HG02852 (cell line): Measurements from ENCODE around the gene MRPL3.

Experiments
- ATAC-seq: cut with Tn5 transposase; IDR thresholded peaks from one replicate; pipeline ENCODE4 v1.9.1; 2021; ENCODE audit warnings: mild to moderate bottlenecking, moderate library complexity; ENCODE audit not compliant: unreplicated experiment

The MRPL3 gene

GRCh38 chr3:131502530-131503319, at the start of gene MRPL3:
Gene MRPL3 (minus strand): TSS chr3:131502971. CDS start chr3:131502821, 150 bp downstream.
- peak; percentile 97 for ATAC-seq

GRCh38 chr3:131551761-131552160, 49.0 kb upstream of the MRPL3 start:
- no peak for ATAC-seq

DNA sequence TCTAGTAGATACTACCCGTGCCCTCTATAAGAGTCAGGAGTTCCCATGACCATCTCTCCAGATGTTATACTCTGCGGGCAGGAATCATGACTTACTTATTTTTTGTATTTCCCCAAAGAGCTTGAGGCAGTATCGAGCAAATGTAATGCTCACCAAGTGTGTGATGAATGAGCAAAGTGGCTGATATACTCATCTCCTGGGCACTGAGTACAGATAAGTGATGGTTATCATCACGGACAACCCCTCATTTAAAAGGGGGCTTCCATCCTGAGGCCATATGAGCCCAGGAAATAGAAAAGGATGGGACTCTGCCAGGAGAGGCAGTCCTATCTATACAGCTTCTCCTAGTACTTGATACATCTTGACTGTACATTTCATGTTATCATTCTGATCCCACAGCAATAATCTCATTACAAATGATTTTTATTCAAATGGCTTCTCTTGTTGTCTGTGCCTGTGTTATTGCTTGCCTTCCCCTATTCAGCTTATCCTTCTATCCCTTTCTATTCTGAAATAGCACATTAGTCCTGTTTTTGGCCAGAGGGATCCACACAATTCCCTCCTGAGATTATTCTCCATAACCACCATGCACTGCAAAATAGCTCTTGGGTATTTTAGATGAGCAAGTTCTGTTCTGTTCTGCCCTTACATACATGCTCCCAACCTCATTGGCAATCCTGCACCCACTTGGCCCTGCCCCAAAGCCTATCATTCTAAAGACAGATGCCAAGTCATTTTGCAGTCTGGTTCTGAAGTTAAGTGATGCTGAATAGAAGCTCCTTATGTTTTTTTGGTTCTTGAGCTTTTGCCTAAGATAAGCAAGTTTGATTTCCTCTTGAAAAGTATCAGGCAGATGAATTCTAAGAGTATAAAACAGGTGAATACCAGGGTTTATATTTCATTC, 48.0 kb upstream of the MRPL3 start:
- ATAC-seq = no peak

DNA sequence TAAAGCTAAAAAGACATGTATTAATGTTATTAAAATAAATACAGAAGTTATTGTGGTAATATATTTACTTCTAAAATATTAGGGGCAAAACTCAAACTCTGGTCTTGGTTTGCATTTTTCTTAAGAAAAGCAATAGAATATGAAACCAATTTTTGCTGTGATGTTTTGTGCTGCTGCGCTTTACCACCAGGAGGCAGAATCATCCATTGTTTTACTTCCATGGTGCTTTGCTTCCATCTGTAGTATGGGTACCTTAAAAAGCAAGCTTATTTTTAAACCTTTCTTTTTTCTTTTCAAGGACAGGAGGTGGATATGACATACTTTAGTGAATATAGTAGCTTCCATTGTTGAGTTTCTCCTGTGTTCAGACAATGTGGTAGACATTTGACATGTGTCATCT, 46.6 kb upstream of the MRPL3 start:
- no peak for ATAC-seq

- no peak for ATAC-seq
These were observed 44.8 kb upstream of the MRPL3 start for GRCh38 chr3:131547585-131547984.

- ATAC-seq = no peak
These were observed 43.7 kb upstream of the MRPL3 start for GRCh38 chr3:131546441-131546840.

- no peak for ATAC-seq
These were observed 41.8 kb upstream of the MRPL3 start for GRCh38 chr3:131544557-131544956.

DNA sequence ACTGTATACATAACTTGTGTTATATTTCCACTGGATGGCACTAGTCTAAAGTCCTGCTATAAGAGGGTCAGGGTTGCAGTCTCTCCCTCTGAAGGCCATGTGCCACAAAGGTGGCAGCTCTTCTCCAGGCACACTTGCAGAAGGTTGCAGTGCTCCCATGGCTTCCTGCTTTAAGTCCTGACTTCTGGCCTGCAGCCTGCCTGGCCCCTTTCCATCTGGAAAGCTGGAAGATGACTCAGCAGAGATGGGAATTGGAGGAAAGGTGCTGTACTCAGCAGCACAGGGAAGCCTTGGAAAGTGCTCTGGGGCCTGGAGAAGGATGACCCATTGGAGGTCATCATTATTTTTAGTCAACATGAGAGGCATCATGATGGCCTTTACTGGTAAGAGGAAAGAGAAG, 40.9 kb upstream of the MRPL3 start:
- ATAC-seq = no peak

- ATAC-seq = no peak
These were observed 38.5 kb upstream of the MRPL3 start for GRCh38 chr3:131541288-131541687.

DNA sequence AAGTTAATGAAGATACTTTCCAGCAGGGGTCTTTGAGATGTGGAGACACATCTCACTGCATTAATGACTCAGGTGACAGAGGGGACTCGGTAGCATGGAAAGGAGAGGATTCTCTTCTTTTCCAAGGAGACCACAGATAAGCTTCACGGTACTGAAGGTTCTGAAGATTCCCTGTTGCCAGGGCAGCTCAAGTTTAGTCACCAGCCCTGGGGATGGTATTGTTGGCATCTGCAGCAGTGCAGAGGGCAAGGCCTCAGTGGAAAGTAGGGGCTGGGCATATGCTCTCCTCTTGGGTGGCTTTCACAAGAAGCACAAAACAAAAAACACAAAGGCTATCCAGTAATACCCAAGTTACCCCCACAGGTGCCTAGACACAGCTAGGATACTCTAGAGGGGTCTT, 38.0 kb upstream of the MRPL3 start:
- no peak for ATAC-seq

GRCh38 chr3:131540143-131540542, 37.4 kb upstream of the MRPL3 start:
- no peak for ATAC-seq

- no peak for ATAC-seq
These were observed 36.2 kb upstream of the MRPL3 start for GRCh38 chr3:131538968-131539367.

GRCh38 chr3:131537531-131537930, 34.8 kb upstream of the MRPL3 start:
- ATAC-seq = no peak

DNA sequence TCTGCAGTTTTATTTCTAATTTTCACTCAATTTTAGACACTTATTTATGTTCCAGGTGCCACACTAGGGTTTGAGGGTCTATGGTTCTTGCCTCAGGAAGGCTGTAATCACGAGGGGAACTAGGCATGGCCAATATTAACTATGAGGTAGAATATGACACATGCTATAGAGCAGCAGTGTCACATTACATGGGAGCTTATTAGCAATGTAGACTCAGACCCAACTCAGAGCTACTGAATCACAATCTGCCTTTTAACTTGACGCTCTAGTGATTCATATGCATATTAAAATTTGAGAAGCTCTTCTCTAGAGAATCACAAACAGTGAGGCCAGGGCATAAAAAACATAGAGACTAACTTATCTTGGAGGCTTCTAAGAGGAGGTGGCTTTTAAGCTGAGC, 32.8 kb upstream of the MRPL3 start:
- no peak for ATAC-seq

DNA sequence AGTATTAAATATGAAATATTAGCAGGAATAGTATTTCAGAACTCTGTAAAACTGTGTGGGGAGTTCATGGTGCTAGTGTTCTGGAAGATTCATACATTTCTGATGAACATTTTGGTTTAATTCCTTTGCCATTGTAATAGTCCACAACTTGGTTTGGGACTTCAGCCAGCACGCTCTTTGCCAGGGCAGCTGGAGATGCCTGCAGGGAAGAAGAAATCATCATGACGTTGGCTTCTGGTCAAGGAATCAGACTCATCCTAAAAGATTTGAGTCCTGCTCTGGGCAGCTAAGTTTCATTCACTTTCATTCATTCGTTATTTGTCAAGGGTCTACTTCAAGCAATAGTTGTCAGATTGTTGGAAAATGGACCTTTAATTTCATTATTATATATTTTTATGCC, 32.4 kb upstream of the MRPL3 start:
- no peak for ATAC-seq

DNA sequence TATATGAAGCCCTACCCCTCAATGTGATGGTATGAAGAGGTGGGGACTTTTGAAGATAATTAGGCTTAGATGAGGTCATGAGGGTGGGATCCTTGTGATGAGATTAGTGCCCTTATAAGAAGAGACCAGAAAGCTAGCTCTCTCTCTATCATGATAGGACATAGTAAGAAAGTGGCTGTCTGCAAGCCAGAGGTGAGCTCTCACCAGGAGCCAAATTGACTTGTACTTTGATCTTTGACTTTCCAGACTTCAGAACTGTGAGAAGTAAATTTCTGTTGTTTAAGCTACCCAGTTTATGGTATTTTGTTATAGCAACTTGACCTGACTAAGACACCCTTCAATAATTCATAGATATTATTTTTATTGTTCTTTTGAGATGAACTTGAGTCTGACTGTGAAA, 29.9 kb upstream of the MRPL3 start:
- ATAC-seq = no peak

- no peak for ATAC-seq
These were observed 28.1 kb upstream of the MRPL3 start for GRCh38 chr3:131530843-131531242.

DNA sequence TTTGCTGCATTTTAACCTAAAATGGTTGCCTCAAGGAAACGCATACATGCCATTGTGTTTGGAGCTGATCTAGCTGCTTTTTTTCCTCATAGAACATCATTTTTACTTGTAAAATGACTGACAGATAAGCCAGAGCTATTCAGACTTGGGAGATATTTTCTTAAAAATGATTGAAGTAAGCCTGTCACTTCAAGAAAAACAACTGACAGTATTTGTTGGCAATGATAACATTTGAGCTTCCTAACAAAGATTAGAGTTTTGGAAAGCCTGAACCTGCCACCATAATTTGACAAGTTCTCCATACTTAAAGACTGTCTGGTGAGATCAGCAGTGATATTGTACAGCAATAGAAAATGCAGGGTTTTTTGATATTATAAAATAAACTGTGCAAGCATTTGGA, 27.6 kb upstream of the MRPL3 start:
- ATAC-seq = no peak

GRCh38 chr3:131526801-131527347, 24.1 kb upstream of the MRPL3 start:
- ATAC-seq = no peak

DNA sequence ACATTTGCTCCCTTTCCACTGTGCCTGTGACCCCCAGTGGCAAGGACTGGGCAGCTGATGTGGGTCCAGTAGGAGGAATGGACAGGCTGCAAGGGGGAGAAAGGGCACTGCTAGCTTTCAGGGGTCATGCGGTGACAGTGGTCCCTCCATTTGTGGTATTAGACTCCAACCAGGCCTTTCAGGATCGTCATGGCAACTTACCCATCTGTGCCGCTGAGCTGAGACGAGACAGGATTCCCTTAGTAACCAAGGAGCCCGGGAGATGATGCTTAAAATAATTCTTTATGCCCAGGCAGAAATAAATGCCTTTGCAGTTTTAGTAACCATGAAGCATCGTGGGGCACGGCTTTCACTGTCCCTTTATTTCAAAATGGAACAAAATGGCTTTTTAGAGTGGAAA, 15.9 kb upstream of the MRPL3 start:
- ATAC-seq = no peak

- no peak for ATAC-seq
These were observed 2.6 kb upstream of the MRPL3 start for GRCh38 chr3:131505421-131505820.

- ATAC-seq = no peak
These were observed 507 bp upstream of the MRPL3 start for GRCh38 chr3:131503320-131503635.
